Measurements from ENCODE around the gene ISY1.

DNA sequence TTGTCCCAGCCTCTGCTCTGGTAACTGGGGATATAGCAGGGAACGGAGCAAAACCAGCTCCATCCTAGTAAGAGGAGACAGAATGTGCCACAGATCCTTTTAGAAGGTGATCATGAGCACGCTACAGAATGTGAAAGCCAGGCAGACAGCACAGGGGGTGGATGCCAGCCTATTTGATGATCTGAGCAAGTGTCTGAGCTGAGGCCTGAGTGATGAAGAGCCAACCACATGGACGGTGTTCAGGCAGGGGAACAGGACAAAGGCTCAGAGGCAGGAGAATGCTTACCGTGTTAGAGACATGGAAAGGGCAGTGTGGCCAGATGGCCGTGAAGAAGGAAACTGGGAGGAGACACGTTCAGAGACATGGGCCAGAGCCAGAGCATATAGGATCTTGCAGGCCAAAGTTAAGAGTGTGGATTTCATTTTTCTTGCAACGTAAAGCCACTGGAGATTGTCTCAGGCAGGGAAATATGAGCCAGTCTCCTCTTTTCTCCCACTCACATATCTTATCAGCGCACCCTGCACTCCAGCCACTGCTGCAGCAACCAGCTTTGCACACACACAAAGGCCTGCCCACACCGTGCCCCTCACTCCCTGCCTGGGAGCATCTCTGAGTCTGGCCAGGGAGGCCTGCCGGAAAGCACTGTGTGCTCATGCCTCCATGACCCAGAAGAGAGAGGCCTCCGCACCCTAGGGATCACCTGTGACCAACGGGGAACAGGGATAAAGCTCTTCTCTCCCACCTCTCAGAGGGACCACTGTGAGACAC is 59.3 kb downstream of the ISY1 start:
- TF ChIP-seq TAF1 (IDR thresholded peaks at IDR 0.05; ENCODE audit: borderline replicate concordance, insufficient read depth, low read length) (no peak), POLR2AphosphoS5 (IDR thresholded peaks at IDR 0.05; ENCODE audit: low read depth, low read length) (no peak)
